Activated naive CD4-positive, alpha-beta T cell treated with anti-CD3 and anti-CD28 coated beads, Interleukin-2, amount 50 U/mL, for 72 hours (primary cell): ENCODE measurements around the gene MPHOSPH8. TPM values are rescaled to one million over a fixed set of nuclear protein-coding genes. Genes with fewer than 3 reads are reported as not detected.
"Not testable (repeated sequence)": the region's sequence is repeated elsewhere in the genome, so short reads cannot be mapped to it uniquely, and the experiment has no call there.

Experiments
- ATAC-seq, 2 donors: fragments of 150-1000 bp; cut with Tn5 transposase; 2 replicates each; pipeline ENCODE4 v1.10.0; 2021; ENCODE audit warnings: mild to moderate bottlenecking in 2 of 2, moderate library complexity in 2 of 2
- DNase-seq, 2 donors: peaks; one replicate each; pipeline ENCODE4 v3.0.0; 2021 to 2022; ENCODE audit warnings: low spot score in 2 of 2
- H3K27ac Mint-ChIP-seq, 2 donors: one replicate each; pipeline ENCODE4 v1.8.0; 2022; ENCODE audit warnings: mild to moderate bottlenecking in 2 of 2, mixed read lengths in 2 of 2
- H3K36me3 Mint-ChIP-seq, 2 donors: one replicate each; pipeline ENCODE4 v1.8.0; 2022; ENCODE audit warnings: mixed read lengths in 2 of 2
- H3K9me3 Mint-ChIP-seq, 2 donors: one replicate each; pipeline ENCODE4 v1.8.0; 2022; ENCODE audit warnings: mixed read lengths in 2 of 2
- total RNA-seq, 2 donors: library from RNA; stranded (reverse); gene quantifications; one replicate each; pipeline ENCODE4 v1.2.3, GENCODE V29; 2022

Gene MPHOSPH8
- total RNA-seq, 2 donors from 2014 or later = 24.6 to 39.8 TPM

GRCh38 chr13:19704256-19704655 is 70.8 kb downstream of the MPHOSPH8 start:
- H3K27ac Mint-ChIP-seq, H3K9me3 Mint-ChIP-seq, H3K36me3 Mint-ChIP-seq, DNase-seq, ATAC-seq: not testable (repeated sequence)

- H3K36me3 Mint-ChIP-seq, H3K27ac Mint-ChIP-seq, H3K9me3 Mint-ChIP-seq, DNase-seq, ATAC-seq: not testable (repeated sequence)
Measured at GRCh38 chr13:19709039-19709438, 75.6 kb downstream of the MPHOSPH8 start.

GRCh38 chr13:19709782-19710181 is 76.3 kb downstream of the MPHOSPH8 start:
- not testable (repeated sequence) for H3K27ac Mint-ChIP-seq, DNase-seq, H3K9me3 Mint-ChIP-seq, ATAC-seq
- H3K36me3 Mint-ChIP-seq = peaks cover 0 to 12% of the 10 kb centered on the region in 2 donors

GRCh38 chr13:19713186-19713965 is 79.9 kb downstream of the MPHOSPH8 start:
- ATAC-seq = peak; percentile 91 to 100
- Mint-ChIP-seq H3K9me3 (no peaks in the 10 kb centered on the region), H3K36me3 (peaks cover 0 to 14% of the 10 kb centered on the region in 2 donors), H3K27ac (no peak overlapping the region)
- DNase-seq = no peak

- ATAC-seq (no peak), DNase-seq (no peak)
- peaks cover 0 to 13% of the 10 kb centered on the region in 2 donors for H3K36me3 Mint-ChIP-seq
- no peaks in the 10 kb centered on the region for H3K9me3 Mint-ChIP-seq
- peak overlapping the region in 1 of 2 donors; percentile 2 for H3K27ac Mint-ChIP-seq
Measured at GRCh38 chr13:19720039-19720438, 86.6 kb downstream of the MPHOSPH8 start.

Other genes starting within 250 kb of the MPHOSPH8 start
- under 1 TPM in 1 of 2 donors, not detected in 1; 0.16 TPM for gene TPTE2, start 72.1 kb upstream of the MPHOSPH8 start, total RNA-seq
- gene PSPC1, start 149.3 kb downstream of the MPHOSPH8 start, total RNA-seq = 10 to 100 TPM; 66.3 to 71.1 TPM
- 10 to 100 TPM; 11.2 to 15.6 TPM for gene ZMYM5, start 230.0 kb downstream of the MPHOSPH8 start, total RNA-seq